Adrenal gland (tissue), 12 donors: ENCODE results near the gene ZNF678. TPM values are rescaled to one million over a fixed set of nuclear protein-coding genes. Genes with fewer than 3 reads are reported as not detected.

Source experiments
- DNase-seq, 7 donors: peaks; one replicate each; pipeline ENCODE4 v3.0.0-alpha.2; 2019 to 2020
- H3K27ac ChIP-seq, 5 donors: fragments of 200-600 bp; sonication (generic) in 4 of 5; 1 replicate in 3 of 5; 2 replicates in 2 of 5; pipeline versions ENCODE4 v1.5.1 to v1.8.0; 2016 to 2020; ENCODE audit warnings: mild to moderate bottlenecking in 1 of 5
- H3K27me3 ChIP-seq: fragments of 200-600 bp; 2 replicates; pipeline ENCODE4 v1.8.0; 2021
- H3K36me3 ChIP-seq, 2 donors: fragments of 200-600 bp; replicated peaks in 1 of 2; 1 replicate in 1 of 2; 2 replicates in 1 of 2; pipeline versions ENCODE4 v1.5.1 to v1.8.0; 2018 to 2022
- H3K4me1 ChIP-seq, 2 donors: fragments of 200-600 bp; replicated peaks in 1 of 2; 1 replicate in 1 of 2; 2 replicates in 1 of 2; pipeline versions ENCODE4 v1.5.1 to v1.8.0; 2018 to 2021
- H3K4me3 ChIP-seq, 4 donors: fragments of 200-600 bp; sonication (generic) in 3 of 4; one replicate each; pipeline ENCODE4 v1.5.1; 2016 to 2018
- H3K9me3 ChIP-seq, 3 donors: fragments of 200-600 bp; sonication (generic) in 1 of 3; replicated peaks in 1 of 3; 1 replicate in 2 of 3; 2 replicates in 1 of 3; pipeline versions ENCODE4 v1.5.1 to v1.8.0; 2016 to 2021
- CTCF ChIP-seq, 6 experiments: fragments of 450-650 bp in 4 of 6; fragments of 200-600 bp in 2 of 6; sonication (generic) in 1 of 6; IDR thresholded peaks; 1 replicate in 5 of 6; 2 replicates in 1 of 6; pipeline versions ENCODE4 v1.5.1 to v1.8.0; 2016 to 2021; ENCODE audit warnings: antibody characterized with exemption in 6 of 6, mild to moderate bottlenecking in 2 of 6, moderate library complexity in 1 of 6
- POLR2A ChIP-seq, 2 donors: fragments of 450-650 bp; IDR thresholded peaks; one replicate each; pipeline ENCODE4 v1.6.1; 2017; ENCODE audit warnings: antibody characterized with exemption in 2 of 2, mild to moderate bottlenecking in 2 of 2, moderate library complexity in 1 of 2
- WGBS, 4 donors: extraction: QIAGEN DNeasy Blood & Tissue Kit in 2 of 4; methylation state at CpG; one replicate each; pipeline versions ENCODE4 v1.1.5 to v1.1.7; 2013 to 2017; 5-methylcytosine and 5-hydroxymethylcytosine counted together
- intact Hi-C, 2 donors: fragments of 100-400 bp; cut with DNase I; formaldehyde crosslinking; loops; one replicate each; pipeline versions ENCODE4 v1.14.1 to v1.15.0; 2022 to 2023
- polyA plus RNA-seq, 3 donors: library from polyadenylated mRNA; stranded (reverse); fragments of 200-250 nt in 2 of 3; fragments of 350-450 nt in 1 of 3; fragmentation: Illumina TruSeq in 1 of 3; extraction: RNeasy Lipid Tissue Mini Kit (QIAGEN cat#74804) in 1 of 3; gene quantifications; one replicate each; pipeline ENCODE4 v1.2.3, GENCODE V29; 2013 to 2014
- small RNA-seq, 2 donors: library from RNA; depleted of rRNA; stranded (forward); fragments of <200 nt; gene quantifications; one replicate each; pipeline ENCODE3, GENCODE V24; 2016
- total RNA-seq, 9 donors: library from RNA; depleted of rRNA in 4 of 9; stranded (reverse); fragments of >200 nt in 4 of 9; fragments of 120-200 nt in 1 of 9; fragmentation: NEBNext Ultra II Directional in 1 of 9; extraction: Animal tissue kit (Norgen Biotek cat#: 25700) in 1 of 9; gene quantifications; one replicate each; pipeline versions ENCODE4 v1.1.0 to v1.2.4, GENCODE V29; 2013 to 2023
- donor health status: healthy with polysubstance abuse.
- donor health status: Bipolar disorder and iron deficiency.
- donor health status: DM: yes; HTN: yes; CAD: no.
- donor health status: DM: no; HTN: no; CAD: no.
- donor health status: DM: no; HTN: no; CAD: no.
- donor health status: DM: yes; HTN: yes; CAD: no.

ZNF678 gene
- total and polyA plus RNA-seq, 12 donors, result 0.81 to 14.0 (median 5.5) TPM

- intact Hi-C loops, result no loop called here
- 48 to 63% (median 58%) methylated on average over 2 of the region's 2 CpGs for WGBS, 4 donors
- no peaks in the 10 kb centered on the region for H3K9me3 ChIP-seq
- TF ChIP-seq CTCF (IDR thresholded peaks at IDR 0.05) (no peak), POLR2A (IDR thresholded peaks at IDR 0.05) (no peak)
- H3K27ac ChIP-seq, result no peak overlapping the region
- H3K4me1 ChIP-seq, result peaks cover 17 to 19% of the 10 kb centered on the region in 2 donors
- H3K36me3 ChIP-seq, result no peaks in the 10 kb centered on the region
- H3K4me3 ChIP-seq, result no peak overlapping the region
- no peaks in the 10 kb centered on the region for H3K27me3 ChIP-seq
- no peak for DNase-seq
Measured at GRCh38 chr1:227725046-227725445, 161.7 kb downstream of the ZNF678 start.

- H3K9me3 ChIP-seq, result no peaks in the 10 kb centered on the region
- no peaks in the 10 kb centered on the region for H3K36me3 ChIP-seq
- no peaks in the 10 kb centered on the region for H3K27me3 ChIP-seq
- intact Hi-C loops, result no loop called here
- H3K4me1 ChIP-seq, result peaks cover 17 to 32% of the 10 kb centered on the region in 2 donors
- no peak for DNase-seq
- H3K4me3 ChIP-seq, result no peak overlapping the region
- TF ChIP-seq POLR2A (IDR thresholded peaks at IDR 0.05), result no peak
- TF ChIP-seq CTCF (IDR thresholded peaks at IDR 0.05), result no peak
- WGBS, 4 donors, result 70 to 82% (median 81%) methylated on average over 3 of the region's 3 CpGs
- H3K27ac ChIP-seq, result no peak overlapping the region
Measured at GRCh38 chr1:227726318-227726717, 163.0 kb downstream of the ZNF678 start.

Small RNA genes within 50 kb of the gene (small RNA-seq; reads per million reads assigned to genes)
- gene RNA5SP77, result 2.0 to 2.4 reads per million in 2 donors

Other genes starting within 250 kb of the ZNF678 start
- 10 to 100 TPM; 32.8 to 73.8 (median 38.4) TPM for gene CDC42BPA, start 245.1 kb upstream of the ZNF678 start, total RNA-seq
- 10 to 100 TPM in 2 of 3 donors, 1 to 10 TPM in 1; 7.4 to 21.7 (median 14.1) TPM for gene CDC42BPA, start 245.1 kb upstream of the ZNF678 start, polyA plus RNA-seq
- 10 to 100 TPM; 19.7 to 57.5 (median 29.2) TPM for gene JMJD4, start 171.7 kb downstream of the ZNF678 start, total RNA-seq
- gene JMJD4, start 171.7 kb downstream of the ZNF678 start, polyA plus RNA-seq, result 10 to 100 TPM in 2 of 3 donors, 1 to 10 TPM in 1; 8.6 to 29.8 (median 25.7) TPM
- gene SNAP47, start 171.9 kb downstream of the ZNF678 start, total RNA-seq, result 100 to 1,000 TPM in 6 of 9 donors, 10 to 100 TPM in 3; 40.5 to 216 (median 109) TPM
- gene SNAP47, start 171.9 kb downstream of the ZNF678 start, polyA plus RNA-seq, result 10 to 100 TPM; 24.5 to 52.8 (median 43.5) TPM